ENCODE results near the gene FABP1.

The FABP1 gene

DNA sequence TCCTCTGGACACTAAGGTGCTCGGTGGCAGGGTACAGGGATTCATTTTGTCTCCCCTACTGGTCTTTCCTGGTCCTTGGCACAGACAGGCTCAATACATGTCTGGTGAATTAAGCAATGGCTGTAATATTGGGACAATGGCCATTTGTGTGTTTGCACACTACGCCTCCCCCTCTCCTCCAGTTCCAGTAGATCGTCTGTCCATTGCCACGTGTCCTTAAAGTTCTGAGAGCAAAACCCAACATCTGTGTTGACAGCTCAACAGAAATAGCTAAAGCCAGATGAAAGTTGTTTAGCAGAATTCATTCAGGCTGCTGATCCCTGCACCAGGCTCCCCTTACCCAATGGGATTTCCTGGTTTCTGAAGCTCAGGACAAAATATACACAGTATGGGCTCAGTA is 9.0 kb upstream of the FABP1 start:
- DNase-seq = no peak

GRCh38 chr2:88133875-88134274 is 6.0 kb upstream of the FABP1 start:
- DNase-seq = no peak

GRCh38 chr2:88131999-88132368 is 4.1 kb upstream of the FABP1 start:
- DNase-seq = no peak

DNA sequence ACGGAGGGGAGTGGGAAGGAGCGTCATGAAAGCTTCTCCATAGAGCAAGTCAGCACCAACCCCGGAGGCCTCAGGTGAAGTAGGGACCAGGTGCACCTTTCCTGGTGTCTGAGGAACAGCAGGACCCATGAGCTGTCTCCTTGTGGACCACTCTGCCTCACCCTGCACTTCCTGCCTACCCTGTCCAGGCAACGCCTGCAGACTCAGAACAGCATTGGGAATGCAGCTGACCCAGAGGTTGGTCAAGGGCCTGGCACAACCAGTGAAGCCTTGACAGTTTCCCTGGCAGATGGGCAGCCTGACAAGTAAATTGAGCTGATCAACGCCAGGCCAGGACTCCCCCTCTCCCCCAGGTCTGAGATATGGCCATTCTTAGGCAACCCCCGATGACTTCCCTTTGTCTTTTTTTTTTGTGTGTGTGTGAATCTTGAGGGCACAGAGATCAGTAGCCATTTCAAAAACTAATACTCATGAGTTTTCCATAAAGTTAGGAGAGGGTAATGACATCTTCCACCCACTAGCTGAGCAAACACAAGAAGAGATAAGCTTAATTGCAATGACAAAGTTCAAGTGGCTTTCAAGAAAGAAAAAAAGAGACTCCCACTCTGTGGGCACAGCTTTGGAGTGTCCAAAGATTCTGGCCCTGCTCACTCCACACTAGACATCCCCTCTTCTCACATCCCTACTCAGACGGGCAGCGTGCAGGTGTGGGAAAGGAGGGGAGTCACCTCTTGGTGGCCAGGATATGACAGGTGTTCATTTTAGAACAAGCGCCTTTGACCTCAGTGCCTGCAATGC is 3.5 kb upstream of the FABP1 start:
- no peak for DNase-seq

DNA sequence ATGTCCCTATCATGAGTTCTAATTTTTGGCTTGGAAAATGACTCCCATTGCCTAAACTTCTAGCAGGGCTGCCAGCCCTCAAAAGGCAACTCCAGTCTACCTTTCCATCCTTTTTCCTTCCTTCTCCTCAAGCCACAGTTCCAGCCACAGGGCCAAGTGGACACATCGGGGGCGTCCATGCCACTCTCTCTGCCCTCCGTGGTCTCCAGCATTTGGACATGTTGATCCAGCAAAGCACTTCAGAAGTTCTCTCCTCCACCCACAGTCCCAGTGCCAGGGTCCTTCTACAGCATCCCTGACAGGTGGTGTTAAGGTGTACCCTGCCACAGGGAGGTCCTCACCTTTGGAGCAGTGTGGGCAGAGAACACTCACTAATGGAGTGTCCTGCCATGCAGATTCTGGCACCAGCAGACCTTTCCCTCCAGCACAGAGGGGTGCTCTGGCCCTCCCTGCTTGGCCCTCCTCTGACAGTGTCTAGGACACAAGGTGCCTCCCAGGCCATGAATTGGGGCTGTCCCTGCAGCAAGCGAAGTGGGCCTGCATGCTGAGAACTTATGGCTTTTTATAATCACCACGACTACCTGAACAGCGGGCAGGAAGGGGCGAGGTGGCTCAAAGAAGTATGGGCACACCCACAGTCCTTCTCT is 1.6 kb upstream of the FABP1 start:
- DNase-seq = no peak

DNA sequence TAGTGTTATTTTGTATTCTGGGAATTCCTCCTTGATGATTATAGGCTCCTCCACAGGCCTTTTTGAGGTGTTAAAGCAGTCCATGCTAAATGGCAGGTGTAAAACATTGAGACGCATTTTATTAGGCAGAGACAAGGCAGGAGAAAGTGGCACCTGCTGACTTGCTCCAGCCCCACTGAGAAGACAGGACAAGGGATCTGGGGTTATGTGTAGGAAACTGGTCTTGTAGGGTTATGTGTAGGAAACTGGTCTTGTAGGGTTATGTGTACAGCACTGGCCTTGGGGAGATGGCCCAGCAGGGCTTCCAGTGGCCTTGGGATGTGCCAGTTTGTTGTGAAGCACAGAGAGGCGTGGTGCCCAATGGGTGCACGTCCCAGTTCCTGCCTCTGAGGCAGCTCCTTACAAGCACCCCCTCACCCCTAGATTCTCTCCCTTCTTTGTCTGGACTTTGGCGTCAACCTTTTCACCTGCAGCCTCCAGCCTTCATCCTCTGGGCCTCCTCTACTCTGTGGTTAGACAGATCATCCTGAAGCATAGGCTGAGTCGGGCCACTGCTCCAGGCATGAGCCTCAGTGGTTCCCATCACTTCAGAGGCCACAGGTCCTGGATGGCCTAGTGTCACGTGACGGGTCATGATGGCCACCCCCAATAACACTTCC is 921 bp upstream of the FABP1 start:
- DNase-seq = no peak

- no peak for DNase-seq
Measured at GRCh38 chr2:88127638-88127887, 299 bp downstream of the FABP1 start.

- DNase-seq = no peak
Measured at GRCh38 chr2:88126772-88127637, 857 bp downstream of the FABP1 start.

GRCh38 chr2:88125924-88126771 is 1.7 kb downstream of the FABP1 start:
- no peak for DNase-seq

DNA sequence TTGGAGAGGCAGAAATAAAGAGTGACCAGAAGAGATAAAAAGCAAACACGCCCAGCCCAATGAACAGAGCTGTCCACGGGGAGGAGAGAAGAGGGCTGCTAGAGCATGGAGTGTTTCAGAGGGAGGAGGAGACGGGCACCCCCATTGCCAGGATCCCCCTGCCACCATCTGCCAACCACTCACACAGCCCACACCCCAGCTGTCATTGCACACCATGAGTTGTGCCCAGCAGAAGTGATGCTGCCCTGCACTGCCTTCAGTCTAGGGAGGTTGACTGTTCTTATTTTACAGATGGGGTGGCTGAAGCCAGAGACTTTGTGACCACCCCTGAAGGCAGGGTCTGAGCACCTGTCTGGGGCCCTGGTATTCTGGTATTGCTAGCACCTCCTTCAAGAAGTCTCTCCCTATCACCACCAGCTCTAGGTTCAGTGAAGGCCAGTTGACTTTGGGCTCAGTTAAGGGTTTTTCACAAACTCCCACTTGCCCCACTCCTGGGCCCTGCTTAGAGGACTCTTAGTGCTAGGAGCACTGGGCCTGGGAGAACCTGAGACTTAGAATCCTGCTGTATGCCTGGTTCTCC is 2.4 kb downstream of the FABP1 start:
- DNase-seq = no peak

DNA sequence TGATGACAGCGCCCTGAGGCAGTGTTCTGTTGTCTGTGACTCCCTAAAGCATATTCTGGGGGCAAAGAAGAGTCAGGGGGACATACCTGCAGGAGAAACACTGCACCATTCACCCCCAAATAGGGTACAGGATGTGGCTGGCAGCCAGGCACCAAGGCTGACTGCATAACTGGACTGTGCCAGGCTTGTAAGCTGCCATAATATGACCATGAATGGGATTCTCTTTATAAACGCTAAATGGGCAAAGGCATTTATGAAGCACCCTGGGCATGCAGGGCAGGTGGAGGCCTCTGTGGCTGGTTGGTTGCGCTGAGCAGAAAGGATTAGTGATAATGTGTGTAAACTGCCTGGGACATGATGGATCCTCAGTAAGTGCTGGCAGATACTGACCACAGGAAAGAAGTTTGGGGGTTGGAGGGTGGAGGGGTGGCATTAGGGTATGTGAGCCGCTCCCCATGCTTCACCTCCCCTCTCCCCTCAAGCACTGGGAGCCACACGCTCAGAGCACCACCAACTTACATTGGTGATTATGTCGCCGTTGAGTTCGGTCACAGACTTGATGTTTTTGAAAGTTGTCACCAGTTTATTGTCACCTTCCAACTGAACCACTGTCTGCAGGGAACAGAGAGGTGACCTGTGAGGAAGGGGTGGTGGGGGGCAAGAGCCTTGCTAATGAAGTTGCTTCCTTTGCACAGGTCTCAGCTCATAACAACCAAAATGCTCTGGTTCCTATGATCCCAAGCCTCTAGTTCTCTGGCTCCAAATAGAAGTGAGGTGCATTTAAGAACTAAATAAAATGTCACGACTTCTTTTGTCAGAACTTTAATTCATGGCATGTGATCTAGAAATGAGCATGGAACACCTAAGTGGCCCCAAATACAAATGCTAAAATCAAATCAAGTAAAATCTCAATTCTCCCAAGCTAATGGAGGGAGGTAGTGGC is 3.6 kb downstream of the FABP1 start:
- DNase-seq = no peak

DNA sequence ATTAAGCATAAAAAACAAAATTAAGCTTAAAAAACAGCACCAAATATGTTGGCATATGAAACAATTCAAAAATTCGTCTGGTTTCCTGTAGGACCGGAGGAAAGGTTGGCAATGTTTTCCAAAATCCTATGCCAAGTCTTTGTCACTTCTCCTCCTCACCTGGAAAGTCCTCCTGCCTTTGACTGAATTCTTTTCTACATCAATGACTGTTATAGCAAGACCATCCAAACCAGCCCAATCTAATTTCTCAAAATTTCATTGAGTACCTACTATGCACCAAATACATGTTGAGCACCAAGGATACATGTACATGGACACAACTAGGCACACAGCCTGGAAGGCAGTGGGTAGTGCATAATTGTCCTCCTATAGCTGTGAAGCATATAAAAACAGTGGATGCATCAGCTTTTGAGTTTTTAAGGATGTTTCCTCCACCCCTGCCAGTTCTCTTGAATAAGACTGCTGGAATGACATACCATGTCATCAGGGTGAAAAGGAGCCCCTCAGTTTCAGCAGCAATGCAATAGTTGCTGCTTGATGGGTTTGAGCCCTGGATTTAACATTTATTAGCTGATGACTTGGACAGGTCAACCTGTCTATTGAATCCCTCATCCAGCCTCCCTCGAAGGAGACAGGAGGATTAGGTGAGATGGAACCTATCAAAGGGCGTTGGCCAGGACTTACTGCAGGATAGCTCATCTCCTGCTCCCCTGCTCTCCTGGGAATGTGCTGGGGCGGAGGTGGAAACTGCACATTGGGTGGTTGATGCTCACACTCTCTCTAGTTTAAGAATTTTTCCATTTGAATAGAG is 4.5 kb downstream of the FABP1 start:
- DNase-seq = no peak

- no peak for DNase-seq
Measured at GRCh38 chr2:88122141-88122884, 5.5 kb downstream of the FABP1 start.

GRCh38 chr2:88121678-88122077 is 6.2 kb downstream of the FABP1 start:
- no peak for DNase-seq

DNA sequence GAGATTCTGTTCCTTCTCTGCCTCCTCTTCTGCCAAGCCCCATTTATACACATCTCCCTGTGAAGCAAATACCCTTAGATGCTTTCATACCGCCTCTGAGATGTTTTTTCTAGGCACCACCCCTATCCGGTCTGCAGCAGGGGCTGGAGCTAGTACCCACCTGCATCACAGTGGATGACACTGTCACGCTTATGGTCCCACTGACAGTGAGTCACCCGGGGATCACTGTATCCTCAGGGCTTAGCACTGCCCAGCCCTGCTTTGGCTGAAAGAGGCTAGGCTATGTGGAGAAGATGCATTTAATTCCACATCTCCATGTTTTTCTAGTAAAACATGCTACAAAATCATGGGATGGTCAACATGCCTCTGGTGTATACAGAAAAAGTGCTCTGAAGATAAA is 9.9 kb downstream of the FABP1 start:
- DNase-seq = no peak

DNA sequence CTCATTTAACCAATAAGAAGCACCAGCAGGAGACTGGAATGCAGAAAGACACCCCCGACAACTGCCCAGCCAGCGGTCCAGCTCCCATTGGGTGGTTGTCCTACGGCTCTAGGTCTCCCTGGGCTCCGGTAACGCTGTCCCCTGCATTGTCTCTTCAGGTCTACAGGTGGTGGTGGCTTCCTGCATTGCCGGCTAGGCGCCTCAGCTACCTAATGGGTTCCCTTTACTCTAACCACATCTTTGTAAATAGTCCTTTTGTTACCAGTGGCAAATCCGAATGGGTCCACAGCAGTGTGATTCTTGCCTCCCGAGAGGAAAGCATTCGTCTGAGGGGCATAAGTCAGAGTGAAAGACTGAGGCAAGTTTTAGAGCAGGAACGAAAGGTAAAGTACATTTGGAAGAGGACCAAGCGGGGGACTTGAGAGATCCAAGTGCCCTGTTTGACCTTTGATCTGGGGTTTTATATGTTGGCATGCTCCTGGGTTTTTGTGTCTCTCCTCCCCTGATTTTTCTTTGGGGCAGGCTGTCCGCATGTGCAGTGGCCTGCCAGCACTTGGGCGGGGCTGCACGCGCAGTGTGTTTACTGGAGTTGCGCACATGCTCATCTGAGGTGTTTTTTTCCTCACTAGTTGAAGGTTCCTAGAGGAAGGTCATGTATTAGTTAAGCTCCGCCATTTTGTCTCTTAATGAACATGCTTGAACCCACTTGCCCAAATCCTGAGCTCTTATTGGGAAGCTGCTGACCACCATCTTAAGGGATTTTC is 11.0 kb downstream of the FABP1 start:
- DNase-seq = no peak

- DNase-seq = no peak
Measured at GRCh38 chr2:88115825-88116518, 11.9 kb downstream of the FABP1 start.

GRCh38 chr2:88114889-88115288 is 13.0 kb downstream of the FABP1 start:
- no peak for DNase-seq

Data from OCI-M1 (cell line).